Colonic mucosa (tissue), 4 donors: Measurements from ENCODE around the gene DMAC2. TPM values are rescaled to one million over a fixed set of nuclear protein-coding genes. Genes with fewer than 3 reads are reported as not detected.

Source experiments
- DNase-seq: peaks from one replicate; pipeline ENCODE4 v3.0.0-alpha.2; 2020
- H3K27ac ChIP-seq: fragments of 200-600 bp; one replicate; pipeline ENCODE4 v1.8.0; 2021
- H3K27me3 ChIP-seq: fragments of 200-600 bp; one replicate; pipeline ENCODE4 v1.8.0; 2021
- H3K36me3 ChIP-seq: fragments of 200-600 bp; one replicate; pipeline ENCODE4 v1.8.0; 2021
- H3K4me1 ChIP-seq: fragments of 200-600 bp; one replicate; pipeline ENCODE4 v1.8.0; 2021; ENCODE audit warnings: mild to moderate bottlenecking
- H3K4me3 ChIP-seq: fragments of 200-600 bp; one replicate; pipeline ENCODE4 v1.8.0; 2021
- H3K9ac ChIP-seq, 2 donors: one replicate each; pipeline ENCODE4 v1.7.0; 2013; ENCODE audit warnings: control low read depth in 2 of 2, low read depth in 2 of 2, low read length in 2 of 2
- H3K9me3 ChIP-seq: fragments of 200-600 bp; one replicate; pipeline ENCODE4 v1.8.0; 2021
- CTCF ChIP-seq: fragments of 200-600 bp; IDR thresholded peaks from one replicate; pipeline ENCODE4 v1.8.0; 2022; ENCODE audit warnings: antibody characterized with exemption, mild to moderate bottlenecking
- intact Hi-C: fragments of 100-400 bp; cut with DNase I; formaldehyde crosslinking; loops from one replicate; pipeline ENCODE4 v1.14.1; 2022
- total RNA-seq, 2 donors: library from RNA; stranded (reverse); fragmentation: NEBNext Ultra II Directional in 1 of 2; extraction: Animal tissue kit (Norgen Biotek cat#: 25700) in 1 of 2; gene quantifications; one replicate each; pipeline ENCODE4 v1.2.1, GENCODE V29; 2021
- donor health status: healthy.
- donor health status: DM: no; HTN: no; CAD: no.
- donor health status: DM: no; HTN: no; CAD: no.

Gene DMAC2
- total RNA-seq, 2 donors from 2014 or later = 48.0 to 61.8 TPM

GRCh38 chr19:41424335-41425173 is 15.2 kb downstream of the DMAC2 start:
- Histone ChIP-seq H3K9me3 (no peaks in the 10 kb centered on the region), H3K27me3 (no peaks in the 10 kb centered on the region), H3K27ac (no peak overlapping the region), H3K4me3 (no peak overlapping the region), H3K36me3 (peaks cover 3% of the 10 kb centered on the region), H3K4me1 (peaks cover 6% of the 10 kb centered on the region), H3K9ac (peak overlapping the region in 1 of 2 donors; percentile 99)
- no peak for DNase-seq
- intact Hi-C loops = no loop called here
- TF ChIP-seq CTCF = no peak

GRCh38 chr19:41422955-41423354 is 16.8 kb downstream of the DMAC2 start:
- no peak for TF ChIP-seq CTCF
- intact Hi-C loops = no loop called here
- no peaks in the 10 kb centered on the region for H3K9me3 ChIP-seq
- H3K9ac ChIP-seq = no peak overlapping the region
- H3K27me3 ChIP-seq = no peaks in the 10 kb centered on the region
- peaks cover 6% of the 10 kb centered on the region for H3K4me1 ChIP-seq
- no peak for DNase-seq
- H3K27ac ChIP-seq = no peak overlapping the region
- no peak overlapping the region for H3K4me3 ChIP-seq
- H3K36me3 ChIP-seq = peaks cover 9% of the 10 kb centered on the region

GRCh38 chr19:41422456-41422855 is 17.3 kb downstream of the DMAC2 start:
- no peak for DNase-seq
- H3K27ac ChIP-seq = no peak overlapping the region
- H3K9ac ChIP-seq = peak overlapping the region in 1 of 2 donors; percentile 40
- H3K4me1 ChIP-seq = peaks cover 6% of the 10 kb centered on the region
- TF ChIP-seq CTCF = no peak
- peaks cover 9% of the 10 kb centered on the region for H3K36me3 ChIP-seq
- intact Hi-C loops = no loop called here
- H3K9me3 ChIP-seq = no peaks in the 10 kb centered on the region
- H3K4me3 ChIP-seq = no peak overlapping the region
- H3K27me3 ChIP-seq = no peaks in the 10 kb centered on the region

- no peak for TF ChIP-seq CTCF
- DNase-seq = no peak
- intact Hi-C loops = no loop called here
- peak overlapping the region in 1 of 2 donors; percentile 48 for H3K9ac ChIP-seq
- peak overlapping the region; percentile 17 for H3K27ac ChIP-seq
- H3K27me3 ChIP-seq = no peaks in the 10 kb centered on the region
- peaks cover 9% of the 10 kb centered on the region for H3K36me3 ChIP-seq
- H3K9me3 ChIP-seq = no peaks in the 10 kb centered on the region
- H3K4me3 ChIP-seq = no peak overlapping the region
- peaks cover 6% of the 10 kb centered on the region for H3K4me1 ChIP-seq
Observed at GRCh38 chr19:41421973-41422372, 17.7 kb downstream of the DMAC2 start.

GRCh38 chr19:41421314-41421713 is 18.4 kb downstream of the DMAC2 start:
- no peak for TF ChIP-seq CTCF
- H3K27ac ChIP-seq = peak overlapping the region; percentile 53
- peak overlapping the region; percentile 27 to 48 for H3K9ac ChIP-seq
- H3K9me3 ChIP-seq = no peaks in the 10 kb centered on the region
- peaks cover 9% of the 10 kb centered on the region for H3K36me3 ChIP-seq
- no peak overlapping the region for H3K4me3 ChIP-seq
- peak; percentile 79 for DNase-seq
- H3K27me3 ChIP-seq = no peaks in the 10 kb centered on the region
- intact Hi-C loops = no loop called here
- H3K4me1 ChIP-seq = peaks cover 6% of the 10 kb centered on the region
